ENCODE data around the gene INCA1.

GRCh38 chr17:4960279-4960922, 36.9 kb downstream of the INCA1 start:
- TF ChIP-seq GATA3 (IDR thresholded peaks at IDR 0.05; ENCODE audit: low read depth, low read length) (no peak), GATA2 (IDR thresholded peaks at IDR 0.05; ENCODE audit: low read depth, low read length) (no peak)

Measured in SH-SY5Y (cell line).